MM.1S (cell line): ENCODE measurements around the gene SUSD4.

ENCODE experiments used
- EZH2phosphoT487 ChIP-seq: fragments of 300-600 bp; sonication (generic); IDR thresholded peaks from 2 replicates; pipeline ENCODE4 v1.6.1; 2018; ENCODE audit warnings: antibody characterized with exemption, low read length
- TF ChIP-seq, protein P1 (sequence below): fragments of 300-600 bp; sonication (generic); IDR thresholded peaks from 2 replicates; pipeline ENCODE4 v1.5.1; 2016; ENCODE audit warnings: antibody characterized with exemption, low read length, mixed read lengths

DNA sequence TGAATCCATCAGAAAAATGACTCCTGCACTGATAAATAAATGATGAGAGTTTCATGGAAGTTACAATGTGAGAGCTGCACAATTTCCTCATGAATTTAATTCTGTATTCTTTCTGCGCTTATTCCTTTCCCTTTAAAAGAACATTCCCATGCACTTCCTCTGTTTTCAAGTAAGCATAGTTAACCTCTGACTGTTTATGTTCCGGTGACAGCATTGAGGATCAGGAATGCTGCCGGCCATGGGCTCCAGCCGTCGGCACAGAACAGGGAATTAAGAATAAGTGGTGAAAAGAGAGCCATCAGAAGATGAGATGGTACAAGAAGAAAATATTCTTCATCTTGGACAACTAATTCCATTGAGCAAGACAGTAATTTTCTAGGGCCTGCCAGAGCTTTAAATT is 65.3 kb downstream of the SUSD4 start:
- TF ChIP-seq, protein P1, sequence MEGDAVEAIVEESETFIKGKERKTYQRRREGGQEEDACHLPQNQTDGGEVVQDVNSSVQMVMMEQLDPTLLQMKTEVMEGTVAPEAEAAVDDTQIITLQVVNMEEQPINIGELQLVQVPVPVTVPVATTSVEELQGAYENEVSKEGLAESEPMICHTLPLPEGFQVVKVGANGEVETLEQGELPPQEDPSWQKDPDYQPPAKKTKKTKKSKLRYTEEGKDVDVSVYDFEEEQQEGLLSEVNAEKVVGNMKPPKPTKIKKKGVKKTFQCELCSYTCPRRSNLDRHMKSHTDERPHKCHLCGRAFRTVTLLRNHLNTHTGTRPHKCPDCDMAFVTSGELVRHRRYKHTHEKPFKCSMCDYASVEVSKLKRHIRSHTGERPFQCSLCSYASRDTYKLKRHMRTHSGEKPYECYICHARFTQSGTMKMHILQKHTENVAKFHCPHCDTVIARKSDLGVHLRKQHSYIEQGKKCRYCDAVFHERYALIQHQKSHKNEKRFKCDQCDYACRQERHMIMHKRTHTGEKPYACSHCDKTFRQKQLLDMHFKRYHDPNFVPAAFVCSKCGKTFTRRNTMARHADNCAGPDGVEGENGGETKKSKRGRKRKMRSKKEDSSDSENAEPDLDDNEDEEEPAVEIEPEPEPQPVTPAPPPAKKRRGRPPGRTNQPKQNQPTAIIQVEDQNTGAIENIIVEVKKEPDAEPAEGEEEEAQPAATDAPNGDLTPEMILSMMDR, result no peak
- no peak for TF ChIP-seq EZH2phosphoT487
